Endothelial cell of umbilical vein (primary cell): Measurements from ENCODE around the gene TRERF1. TPM values are rescaled to one million over a fixed set of nuclear protein-coding genes. Genes with fewer than 3 reads are reported as not detected.

Source experiments
- BruUV-seq: library from RNA; stranded (reverse); fragments of 400-500 nt; replicated peaks from 2 replicates; lab custom pipeline; 2021; lab: Mats Ljungman, UMichigan
- CTCF ChIA-PET: fragments of 300-600, 350-600 bp; sonication (Branson Sonifier 250); formaldehyde crosslinking; loops from one replicate; lab custom pipeline; 2021; ENCODE audit warnings: antibody characterized with exemption, inconsistent platforms; lab: Charles Lee
- POLR2A ChIA-PET: fragments of 300-600, 350-600 bp; sonication (Branson Sonifier 250); formaldehyde crosslinking; loops from one replicate; lab custom pipeline; 2021; ENCODE audit warnings: antibody characterized with exemption, inconsistent platforms; lab: Charles Lee
- DNase-seq: peaks from one replicate; pipeline ENCODE4 v3.0.0-alpha.2; 2011; ENCODE audit warnings: low read depth, low spot score
- FAIRE-seq: peaks from 2 replicates; lab custom pipeline; 2011; peaks lifted over from hg19 to GRCh38; lab: Jason Lieb, UNC
- H2AFZ ChIP-seq: 2 replicates; pipeline ENCODE4 v1.6.0; 2012; ENCODE audit warnings: low read depth, low read length, control low read depth, inconsistent platforms
- H3K27ac ChIP-seq: 2 replicates; pipeline ENCODE4 v1.5.1; 2011; ENCODE audit warnings: low read depth, mild to moderate bottlenecking, control low read depth, low read length, moderate library complexity; ENCODE audit not compliant: insufficient read depth
- H3K27me3 ChIP-seq, 2 experiments: 2 replicates each; pipeline versions ENCODE4 v1.6.0 to v1.6.1; 2011; ENCODE audit warnings: low read length in 2 of 2, mixed read lengths in 1 of 2; ENCODE audit not compliant: control insufficient read depth in 2 of 2, insufficient read depth in 2 of 2
- H3K36me3 ChIP-seq, 2 experiments: 2 replicates in 1 of 2; 3 replicates in 1 of 2; pipeline ENCODE4 v1.5.1; 2011; ENCODE audit warnings: low read length in 2 of 2, mild to moderate bottlenecking in 1 of 2, moderate library complexity in 1 of 2; ENCODE audit not compliant: control insufficient read depth in 2 of 2, insufficient read depth in 2 of 2; ENCODE audit errors: extremely low read depth in 1 of 2
- H3K4me1 ChIP-seq: 3 replicates; pipeline ENCODE4 v1.5.1; 2011; ENCODE audit warnings: mild to moderate bottlenecking, low read length; ENCODE audit not compliant: control insufficient read depth, insufficient read depth; ENCODE audit errors: extremely low read depth
- H3K4me2 ChIP-seq: 2 replicates; pipeline ENCODE4 v1.6.1; 2011; ENCODE audit warnings: low read length, control low read depth, mixed read lengths; ENCODE audit not compliant: insufficient read depth
- H3K4me3 ChIP-seq, 3 experiments: fragments of 200-600 bp in 1 of 3; sonication (generic), shearing (Covaris generic) in 1 of 3; replicated peaks in 1 of 3; 2 replicates each; pipeline ENCODE4 v1.5.1; 2011 to 2016; ENCODE audit warnings: control low read depth in 3 of 3, low read length in 3 of 3, mild to moderate bottlenecking in 2 of 3, inconsistent platforms in 1 of 3, low read depth in 1 of 3, moderate library complexity in 1 of 3; ENCODE audit not compliant: insufficient read depth in 1 of 3
- H3K79me2 ChIP-seq: 2 replicates; pipeline ENCODE4 v1.6.0; 2012; ENCODE audit warnings: low read length, inconsistent platforms; ENCODE audit not compliant: control insufficient read depth, insufficient read depth
- H3K9ac ChIP-seq: replicated peaks from 2 replicates; pipeline ENCODE3; 2011; ENCODE audit warnings: low read length, control low read depth; ENCODE audit not compliant: insufficient read depth; ENCODE audit errors: extremely low read depth
- H3K9me1 ChIP-seq: replicated peaks from 3 replicates; pipeline ENCODE4 v1.6.0; 2011; ENCODE audit warnings: mild to moderate bottlenecking, low read length; ENCODE audit not compliant: control insufficient read depth, insufficient read depth; ENCODE audit errors: extremely low read depth
- H3K9me3 ChIP-seq: replicated peaks from 2 replicates; pipeline ENCODE4 v1.5.1; 2012; ENCODE audit warnings: low read length, inconsistent platforms; ENCODE audit not compliant: control insufficient read depth, insufficient read depth
- H4K20me1 ChIP-seq: replicated peaks from 2 replicates; pipeline ENCODE3; 2011; ENCODE audit warnings: mild to moderate bottlenecking, low read length; ENCODE audit not compliant: control insufficient read depth, insufficient read depth; ENCODE audit errors: extremely low read depth
- CTCF ChIP-seq, 2 donors: IDR thresholded peaks; 1 replicate in 1 of 2; 2 replicates in 1 of 2; pipeline ENCODE4 v1.5.1; 2011; ENCODE audit warnings: low read length in 2 of 2, mild to moderate bottlenecking in 2 of 2, moderate library complexity in 2 of 2, control low read depth in 1 of 2, inconsistent platforms in 1 of 2, low read depth in 1 of 2; ENCODE audit not compliant: insufficient read depth in 1 of 2; ENCODE audit errors: extremely low read depth in 1 of 2
- EZH2 ChIP-seq: IDR thresholded peaks from 2 replicates; pipeline ENCODE4 v1.6.1; 2012; ENCODE audit warnings: borderline replicate concordance, low read depth, mild to moderate bottlenecking, moderate library complexity, low read length, inconsistent platforms; ENCODE audit not compliant: severe bottlenecking
- FOS ChIP-seq: IDR thresholded peaks from 2 replicates; pipeline ENCODE4 v1.6.1; 2011; ENCODE audit warnings: mild to moderate bottlenecking, low read length, moderate library complexity, borderline replicate concordance; ENCODE audit not compliant: insufficient read depth
- GATA2 ChIP-seq: IDR thresholded peaks from 2 replicates; pipeline ENCODE4 v1.7.0; 2011; ENCODE audit warnings: low read depth, mild to moderate bottlenecking, moderate library complexity, mixed read lengths, low read length; ENCODE audit not compliant: insufficient read length, insufficient read depth
- JUN ChIP-seq: IDR thresholded peaks from 2 replicates; pipeline ENCODE4 v1.6.1; 2011; ENCODE audit warnings: borderline replicate concordance, low read depth; ENCODE audit not compliant: insufficient read length, insufficient read depth
- MAX ChIP-seq: IDR thresholded peaks from 2 replicates; pipeline ENCODE4 v1.6.1; 2011; ENCODE audit not compliant: insufficient read depth, insufficient read length
- MYC ChIP-seq: IDR thresholded peaks from one replicate; pipeline ENCODE4 v1.6.1; 2011; ENCODE audit warnings: mild to moderate bottlenecking, low read depth, low read length
- POLR2A ChIP-seq: IDR thresholded peaks from 2 replicates; pipeline ENCODE4 v1.6.1; 2012; ENCODE audit warnings: low read depth, mild to moderate bottlenecking, control low read depth, low read length
- POLR2AphosphoS5 ChIP-seq: IDR thresholded peaks from 2 replicates; pipeline ENCODE4 v1.6.1; 2012; ENCODE audit warnings: low read depth, mild to moderate bottlenecking, control low read depth, low read length, moderate library complexity; ENCODE audit not compliant: insufficient read depth
- dilution Hi-C: fragments of 300-500 bp; cut with MboI; formaldehyde crosslinking; loops from one replicate; pipeline ENCODE4 v1.15.0; 2019; ENCODE audit warnings: low sequenced_read_pairs; ENCODE audit not compliant: extremely low pct_ligation_motif_present
- intact Hi-C: fragments of 100-400 bp; cut with micrococcal nuclease; formaldehyde crosslinking; loops from one replicate; pipeline ENCODE4 v1.10.0; 2022
- polyA plus RNA-seq, 4 experiments: library from polyadenylated mRNA; depleted of rRNA in 3 of 4; stranded (reverse) in 3 of 4; unstranded in 1 of 4; fragments of >200 nt; gene quantifications; 2 replicates each; pipeline versions ENCODE4 v1.2.1 to v1.2.3, GENCODE V29; 2011 to 2012; ENCODE audit warnings: missing spikeins in 1 of 4
- total RNA-seq: library from RNA; stranded (reverse); gene quantifications from 2 replicates; pipeline ENCODE4 v1.2.3, GENCODE V29; 2021

Gene TRERF1
- total and polyA plus RNA-seq, 2 donors (not counting 3 experiments of a cell fraction or from before 2014, with no cell fraction given) = 0.73 to 5.5 TPM

DNA sequence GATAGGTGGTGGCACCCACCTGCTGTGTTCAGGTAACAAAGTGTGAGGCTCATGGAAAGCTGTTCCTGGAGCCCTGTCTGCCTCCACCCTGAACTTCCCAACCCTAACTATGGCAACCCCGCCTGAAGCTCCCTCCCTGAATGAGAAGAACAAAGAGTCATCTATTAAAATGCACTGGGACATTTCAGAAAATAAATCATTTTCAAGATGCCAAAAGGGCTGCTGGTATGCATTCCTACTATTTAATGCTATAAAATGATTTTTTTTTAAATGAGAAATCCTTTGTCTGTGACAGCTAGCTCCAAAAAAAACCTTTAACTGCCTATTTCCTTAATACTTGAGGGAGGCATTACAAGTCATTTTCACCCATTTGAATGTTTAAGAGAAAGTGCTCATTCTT is 149.7 kb downstream of the TRERF1 start:
- FAIRE-seq = no peak
- dilution Hi-C loops = no loop called here
- CTCF ChIA-PET = no interaction called here

DNA sequence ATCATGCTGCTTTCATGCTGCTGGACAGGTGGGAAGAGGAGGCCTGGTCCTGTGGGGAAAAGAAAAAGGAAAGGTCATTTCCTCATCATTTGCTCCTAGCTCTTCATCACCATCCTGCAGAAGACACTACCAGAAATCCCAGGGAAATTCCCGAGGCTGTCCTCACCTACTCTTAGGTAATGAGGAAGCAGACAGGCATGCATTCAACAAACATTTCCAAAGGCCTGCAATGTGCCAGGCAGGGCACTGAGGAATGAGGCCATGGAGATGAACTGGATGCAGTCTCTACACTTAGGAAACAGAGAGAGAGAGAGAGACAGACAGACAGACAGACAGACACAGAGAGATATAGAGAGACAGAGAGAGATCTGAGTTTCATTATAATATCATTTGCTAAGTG is 151.0 kb downstream of the TRERF1 start:
- ChIA-PET CTCF (interaction anchor here (1.0 to 1.8 kb wide), 3 partner anchors 9 to 247 kb away, joined by 3 to 5 read pairs (median 3); no protein-coding TSS in a partner anchor), POLR2A (no interaction called here)
- Histone ChIP-seq H3K4me3 (no peak overlapping the region), H2AFZ (no peak overlapping the region), H3K27me3 (peaks cover 0 to 6% of the 10 kb centered on the region in 2 experiments), H3K4me2 (no peak overlapping the region), H3K9ac (no peak overlapping the region), H3K79me2 (no peaks in the 10 kb centered on the region), H3K9me1 (no peaks in the 10 kb centered on the region), H3K27ac (no peak overlapping the region), H4K20me1 (no peaks in the 10 kb centered on the region), H3K4me1 (peaks cover 8% of the 10 kb centered on the region), H3K36me3 (no peaks in the 10 kb centered on the region), H3K9me3 (no peaks in the 10 kb centered on the region)
- dilution Hi-C loops (no loop called here), intact Hi-C loops (no loop called here)
- TF ChIP-seq CTCF (IDR thresholded peaks at IDR 0.05; ENCODE audit: extremely low read depth in 1 of 2, insufficient read depth in 1 of 2, low read depth in 1 of 2, low read length in 2 of 2) (no peak), POLR2A (no peak), MAX (no peak), EZH2 (no peak), MYC (no peak), POLR2AphosphoS5 (no peak), JUN (no peak)
- FAIRE-seq (no peak), DNase-seq (no peak)
- BruUV-seq = no TSS peak

More for the DNA sequence above, 149.7 kb downstream of the TRERF1 start:
- H4K20me1 ChIP-seq = no peaks in the 10 kb centered on the region
- intact Hi-C loops = no loop called here
- TF ChIP-seq GATA2 (no peak), EZH2 (no peak), FOS (no peak), POLR2AphosphoS5 (no peak), POLR2A (no peak), MAX (no peak), JUN (no peak), MYC (no peak)
- no peaks in the 10 kb centered on the region for H3K36me3 ChIP-seq
- H3K9ac ChIP-seq = no peak overlapping the region
- no peak for DNase-seq
- peaks cover 0 to 9% of the 10 kb centered on the region in 2 experiments for H3K27me3 ChIP-seq
- H3K79me2 ChIP-seq = no peaks in the 10 kb centered on the region
- H3K4me1 ChIP-seq = peaks cover 3% of the 10 kb centered on the region
- H3K9me3 ChIP-seq = no peaks in the 10 kb centered on the region
- H3K27ac ChIP-seq = no peak overlapping the region
- H3K4me2 ChIP-seq = no peak overlapping the region
- no peaks in the 10 kb centered on the region for H3K9me1 ChIP-seq
- POLR2A ChIA-PET = no interaction called here
- no TSS peak for BruUV-seq
- H2AFZ ChIP-seq = no peak overlapping the region
- no peak overlapping the region for H3K4me3 ChIP-seq
